Peyer's patch (tissue), 4 donors: ENCODE measurements around the gene SDF4. TPM values are rescaled to one million over a fixed set of nuclear protein-coding genes. Genes with fewer than 3 reads are reported as not detected.
A peak's percentile ranks its signal among the peaks of the same experiment; 100 is the strongest.
"Not testable (repeated sequence)": the region's sequence is repeated elsewhere in the genome, so short reads cannot be mapped to it uniquely, and the experiment has no call there.

ENCODE experiments used
- DNase-seq, 3 donors: peaks; one replicate each; pipeline ENCODE4 v3.0.0-alpha.2; 2017 to 2019
- H3K27ac ChIP-seq, 4 donors: fragments of 200-600 bp; sonication (generic); one replicate each; pipeline ENCODE4 v1.5.1; 2016 to 2019
- H3K27me3 ChIP-seq, 2 donors: fragments of 200-600 bp; sonication (generic); one replicate each; pipeline ENCODE4 v1.5.1; 2019
- H3K36me3 ChIP-seq, 3 donors: fragments of 200-600 bp; sonication (generic); one replicate each; pipeline ENCODE4 v1.5.1; 2016 to 2019
- H3K4me1 ChIP-seq, 4 donors: fragments of 200-600 bp; sonication (generic); one replicate each; pipeline ENCODE4 v1.5.1; 2016 to 2019
- H3K4me3 ChIP-seq, 4 donors: fragments of 200-600 bp; sonication (generic); 1 replicate in 3 of 4; 2 replicates in 1 of 4; pipeline ENCODE4 v1.5.1; 2016 to 2019; ENCODE audit warnings: mild to moderate bottlenecking in 1 of 4
- H3K9me3 ChIP-seq, 4 donors: fragments of 200-600 bp; sonication (generic); one replicate each; pipeline ENCODE4 v1.5.1; 2016 to 2019; ENCODE audit warnings: mild to moderate bottlenecking in 1 of 4
- CTCF ChIP-seq, 6 experiments: fragments of 450-650 bp in 4 of 6; fragments of 200-600 bp in 2 of 6; sonication (generic) in 1 of 6; IDR thresholded peaks; one replicate each; pipeline ENCODE4 v1.5.1; 2017 to 2019; ENCODE audit warnings: antibody characterized with exemption in 6 of 6, mild to moderate bottlenecking in 3 of 6, moderate library complexity in 1 of 6
- POLR2A ChIP-seq, 2 donors: fragments of 450-650 bp; IDR thresholded peaks; one replicate each; pipeline ENCODE4 v1.5.1; 2017; ENCODE audit warnings: antibody characterized with exemption in 2 of 2, mild to moderate bottlenecking in 2 of 2, moderate library complexity in 2 of 2
- total RNA-seq, 4 donors: library from RNA; depleted of rRNA; stranded (reverse); fragments of >200 nt; gene quantifications; one replicate each; pipeline ENCODE4 v1.1.0, GENCODE V29; 2016

Gene SDF4
- total RNA-seq, 4 donors from 2014 or later, result 88.3 to 280 (median 177) TPM

GRCh38 chr1:1176931-1177330 is 54.9 kb downstream of the SDF4 start:
- no peak for TF ChIP-seq CTCF (IDR thresholded peaks at IDR 0.05)
- TF ChIP-seq POLR2A (IDR thresholded peaks at IDR 0.05), result no peak
- Histone ChIP-seq H3K9me3 (no peaks in the 10 kb centered on the region), H3K4me3 (no peak overlapping the region), H3K36me3 (no peaks in the 10 kb centered on the region), H3K4me1 (peaks cover 0 to 17% (median 2%) of the 10 kb centered on the region in 4 donors), H3K27me3 (no peaks in the 10 kb centered on the region), H3K27ac (no peak overlapping the region)
- DNase-seq, result peak in 1 of 3 donors; percentile 27

- H3K9me3 ChIP-seq, H3K4me3 ChIP-seq, H3K27me3 ChIP-seq, H3K27ac ChIP-seq, H3K36me3 ChIP-seq: not testable (repeated sequence)
- peaks cover 0 to 23% (median 2%) of the 10 kb centered on the region in 4 donors for H3K4me1 ChIP-seq
- peak in 1 of 3 donors; percentile 42 for DNase-seq
Observed at GRCh38 chr1:1176063-1176761, 55.6 kb downstream of the SDF4 start.

- Histone ChIP-seq H3K4me3 (no peak overlapping the region), H3K27me3 (no peaks in the 10 kb centered on the region)
Observed at GRCh38 chr1:1175221-1176062, 56.4 kb downstream of the SDF4 start.

GRCh38 chr1:1173793-1174415 is 57.9 kb downstream of the SDF4 start, which contains the start of gene TTLL10:
TTLL10 (plus strand) TSS chr1:1173880; CDS start chr1:1179216, 5,336 bp downstream.
- Histone ChIP-seq H3K27me3 (no peaks in the 10 kb centered on the region), H3K27ac (no peak within 1 kb of the TSS), H3K9me3 (no peaks in the 10 kb centered on the region), H3K36me3 (no peaks in the 10 kb centered on the region), H3K4me3 (peak within 1 kb of the TSS in 1 of 4 donors; percentile 9), H3K4me1 (peaks cover 0 to 33% (median 2%) of the 10 kb centered on the region in 4 donors)
- TF ChIP-seq POLR2A (IDR thresholded peaks at IDR 0.05), result no peak
- TF ChIP-seq CTCF (IDR thresholded peaks at IDR 0.05), result no peak
- DNase-seq, result peak; percentile 54 to 78 (median 58)

More at GRCh38 chr1:1175221-1176062, 56.4 kb downstream of the SDF4 start:
- peaks cover 0 to 27% (median 2%) of the 10 kb centered on the region in 4 donors for H3K4me1 ChIP-seq
- TF ChIP-seq POLR2A (IDR thresholded peaks at IDR 0.05) (no peak), CTCF (IDR thresholded peaks at IDR 0.05) (no peak)
- no peaks in the 10 kb centered on the region for H3K36me3 ChIP-seq
- no peak overlapping the region for H3K27ac ChIP-seq
- peak in 2 of 3 donors; percentile 41 to 47 for DNase-seq
- H3K9me3 ChIP-seq, result no peaks in the 10 kb centered on the region

GRCh38 chr1:1173061-1173792 is 58.6 kb downstream of the SDF4 start:
- TF ChIP-seq POLR2A (IDR thresholded peaks at IDR 0.05), result no peak
- TF ChIP-seq CTCF (IDR thresholded peaks at IDR 0.05), result no peak
- Histone ChIP-seq H3K4me3 (peak overlapping the region in 1 of 4 donors; percentile 9), H3K27ac (no peak overlapping the region), H3K27me3 (no peaks in the 10 kb centered on the region), H3K4me1 (peaks cover 0 to 33% (median 3%) of the 10 kb centered on the region in 4 donors), H3K36me3 (peaks cover 0 to 3% (median 0%) of the 10 kb centered on the region in 3 donors), H3K9me3 (no peaks in the 10 kb centered on the region)
- peak in 2 of 3 donors; percentile 43 to 46 for DNase-seq
